H9 (cell line): ENCODE measurements around the gene ASXL3. TPM values are rescaled to one million over a fixed set of nuclear protein-coding genes. Genes with fewer than 3 reads are reported as not detected.

Source experiments
- DNase-seq: peaks from one replicate; pipeline ENCODE4 v3.0.0-alpha.2; 2017
- H2AFZ ChIP-seq: one replicate; pipeline ENCODE4 v1.6.1; 2013; ENCODE audit warnings: mild to moderate bottlenecking, low read length, control low read depth, moderate library complexity
- H2AK5ac ChIP-seq: 2 replicates; pipeline ENCODE4 v1.6.1; 2013; ENCODE audit warnings: low read length, control low read depth, mixed read lengths; ENCODE audit not compliant: insufficient read length
- H2BK120ac ChIP-seq: one replicate; pipeline ENCODE4 v1.6.1; 2013; ENCODE audit warnings: low read depth, mild to moderate bottlenecking, low read length, control low read depth, inconsistent platforms; ENCODE audit not compliant: poor library complexity, severe bottlenecking
- H2BK12ac ChIP-seq: 2 replicates; pipeline ENCODE4 v1.6.1; 2013; ENCODE audit warnings: low read length, control low read depth, mixed read lengths, low read depth; ENCODE audit not compliant: insufficient read length
- H2BK15ac ChIP-seq: 2 replicates; pipeline ENCODE4 v1.6.1; 2013; ENCODE audit warnings: low read depth, low read length, control low read depth
- H2BK20ac ChIP-seq: one replicate; pipeline ENCODE4 v1.6.1; 2013; ENCODE audit warnings: low read depth, mild to moderate bottlenecking, low read length, control low read depth, inconsistent platforms; ENCODE audit not compliant: poor library complexity, severe bottlenecking
- H2BK5ac ChIP-seq: 2 replicates; pipeline ENCODE4 v1.6.1; 2013; ENCODE audit warnings: low read length, control low read depth, mixed read lengths; ENCODE audit not compliant: insufficient read length
- H3K14ac ChIP-seq: 2 replicates; pipeline ENCODE4 v1.6.1; 2013; ENCODE audit warnings: low read length, control low read depth; ENCODE audit not compliant: insufficient read depth
- H3K18ac ChIP-seq: 2 replicates; pipeline ENCODE4 v1.6.1; 2013; ENCODE audit warnings: low read depth, mild to moderate bottlenecking, mixed read lengths, low read length, control low read depth; ENCODE audit not compliant: insufficient read length
- H3K23ac ChIP-seq: 2 replicates; pipeline ENCODE4 v1.6.1; 2013; ENCODE audit warnings: low read length, control low read depth, mixed read lengths, low read depth; ENCODE audit not compliant: insufficient read length
- H3K23me2 ChIP-seq: 2 replicates; pipeline ENCODE4 v1.6.1; 2013; ENCODE audit warnings: low read depth, mild to moderate bottlenecking, mixed read lengths, low read length, control low read depth; ENCODE audit not compliant: insufficient read length, poor library complexity, severe bottlenecking
- H3K27ac ChIP-seq: 2 replicates; pipeline ENCODE4 v1.5.1; 2013; ENCODE audit warnings: low read length, control low read depth, mixed read lengths, low read depth; ENCODE audit not compliant: insufficient read length
- H3K27me3 ChIP-seq: 2 replicates; pipeline ENCODE4 v1.6.1; 2013; ENCODE audit warnings: low read length, control low read depth, inconsistent platforms; ENCODE audit not compliant: insufficient read depth
- H3K4ac ChIP-seq: 2 replicates; pipeline ENCODE4 v1.6.1; 2013; ENCODE audit warnings: low read depth, mild to moderate bottlenecking, control low read depth, inconsistent platforms, low read length, moderate library complexity
- H3K4me1 ChIP-seq: 2 replicates; pipeline ENCODE4 v1.6.1; 2013; ENCODE audit warnings: low read length, control low read depth, inconsistent platforms; ENCODE audit not compliant: insufficient read depth
- H3K4me2 ChIP-seq: 2 replicates; pipeline ENCODE4 v1.6.1; 2013; ENCODE audit warnings: low read length, control low read depth, mixed read lengths; ENCODE audit not compliant: insufficient read length, insufficient read depth
- H3K56ac ChIP-seq: 2 replicates; pipeline ENCODE4 v1.6.1; 2013; ENCODE audit warnings: low read depth, mild to moderate bottlenecking, mixed read lengths, low read length, control low read depth; ENCODE audit not compliant: insufficient read length
- H3K79me1 ChIP-seq: 2 replicates; pipeline ENCODE4 v1.6.1; 2013; ENCODE audit warnings: low read depth, mild to moderate bottlenecking, moderate library complexity, low read length, control low read depth, inconsistent platforms; ENCODE audit not compliant: insufficient read depth, poor library complexity, severe bottlenecking
- H3K79me2 ChIP-seq: 2 replicates; pipeline ENCODE4 v1.6.1; 2013; ENCODE audit warnings: low read length, control low read depth, inconsistent platforms; ENCODE audit not compliant: insufficient read depth
- H3K9ac ChIP-seq: 2 replicates; pipeline ENCODE4 v1.6.1; 2013; ENCODE audit warnings: low read length, control low read depth, mixed read lengths; ENCODE audit not compliant: insufficient read length; ENCODE audit errors: extremely low read depth
- H3K9me3 ChIP-seq: one replicate; pipeline ENCODE4 v1.6.1; 2013; ENCODE audit warnings: low read depth, low read length, inconsistent platforms; ENCODE audit not compliant: control insufficient read depth
- H3T11ph ChIP-seq: one replicate; pipeline ENCODE4 v1.6.1; 2013; ENCODE audit warnings: mild to moderate bottlenecking, low read length, control low read depth, inconsistent platforms
- H4K20me1 ChIP-seq: one replicate; pipeline ENCODE4 v1.6.1; 2013; ENCODE audit not compliant: control insufficient read depth, insufficient read length, insufficient read depth
- H4K5ac ChIP-seq: 2 replicates; pipeline ENCODE4 v1.6.1; 2013; ENCODE audit warnings: low read depth, mild to moderate bottlenecking, mixed read lengths, low read length, control low read depth; ENCODE audit not compliant: insufficient read length
- H4K8ac ChIP-seq: replicated peaks from 2 replicates; pipeline ENCODE4 v1.6.1; 2013; ENCODE audit warnings: low read length, control low read depth, mixed read lengths, low read depth; ENCODE audit not compliant: insufficient read length
- H4K91ac ChIP-seq: 2 replicates; pipeline ENCODE4 v1.6.1; 2013; ENCODE audit warnings: low read depth, mild to moderate bottlenecking, moderate library complexity, mixed read lengths, low read length, control low read depth; ENCODE audit not compliant: insufficient read length
- H3K27ac Mint-ChIP-seq, 3 experiments: 2 replicates in 2 of 3; 3 replicates in 1 of 3; pipeline ENCODE4 v1.8.0; 2020 to 2021; ENCODE audit warnings: mixed read lengths in 3 of 3, mild to moderate bottlenecking in 1 of 3, moderate library complexity in 1 of 3
- H3K27me3 Mint-ChIP-seq: 2 replicates; pipeline ENCODE4 v1.8.0; 2021; ENCODE audit warnings: low read depth, mild to moderate bottlenecking, moderate library complexity, mixed read lengths
- H3K36me3 Mint-ChIP-seq, 3 experiments: 2 replicates in 2 of 3; 3 replicates in 1 of 3; pipeline ENCODE4 v1.8.0; 2020 to 2021; ENCODE audit warnings: low read depth in 3 of 3, mixed read lengths in 3 of 3; ENCODE audit not compliant: insufficient read depth in 1 of 3
- H3K4me1 Mint-ChIP-seq, 2 experiments: 2 replicates each; pipeline ENCODE4 v1.8.0; 2020; ENCODE audit warnings: mixed read lengths in 2 of 2
- H3K4me3 Mint-ChIP-seq, 2 experiments: 2 replicates in 1 of 2; 3 replicates in 1 of 2; pipeline ENCODE4 v1.8.0; 2020 to 2021; ENCODE audit warnings: mild to moderate bottlenecking in 2 of 2, mixed read lengths in 2 of 2, moderate library complexity in 1 of 2
- H3K9me3 Mint-ChIP-seq, 2 experiments: 2 replicates in 1 of 2; 3 replicates in 1 of 2; pipeline ENCODE4 v1.8.0; 2020; ENCODE audit warnings: mild to moderate bottlenecking in 2 of 2, mixed read lengths in 2 of 2, moderate library complexity in 1 of 2
- WGBS: extraction: QIAGEN DNeasy Blood & Tissue Kit; methylation state at CpG from one replicate; pipeline ENCODE4 v1.1.7; 2013; ENCODE audit warnings: missing lambda C conversion rate, low lambda C conversion rate, mixed read lengths; ENCODE audit not compliant: insufficient read length; ENCODE audit errors: extremely low coverage; 5-methylcytosine and 5-hydroxymethylcytosine counted together
- total RNA-seq: library from RNA; stranded (reverse); gene quantifications from 2 replicates; pipeline ENCODE4 v1.2.1, GENCODE V29; 2021
- TF ChIP-seq, protein P1 (sequence below): fragments of 200-600 bp; sonication (generic); conservative IDR thresholded peaks from 3 replicates; pipeline ENCODE4 v1.8.0; 2021; ENCODE audit warnings: antibody characterized with exemption, mild to moderate bottlenecking

The ASXL3 gene
- total RNA-seq, 1 experiment from 2014 or later, result 0.35 TPM

DNA sequence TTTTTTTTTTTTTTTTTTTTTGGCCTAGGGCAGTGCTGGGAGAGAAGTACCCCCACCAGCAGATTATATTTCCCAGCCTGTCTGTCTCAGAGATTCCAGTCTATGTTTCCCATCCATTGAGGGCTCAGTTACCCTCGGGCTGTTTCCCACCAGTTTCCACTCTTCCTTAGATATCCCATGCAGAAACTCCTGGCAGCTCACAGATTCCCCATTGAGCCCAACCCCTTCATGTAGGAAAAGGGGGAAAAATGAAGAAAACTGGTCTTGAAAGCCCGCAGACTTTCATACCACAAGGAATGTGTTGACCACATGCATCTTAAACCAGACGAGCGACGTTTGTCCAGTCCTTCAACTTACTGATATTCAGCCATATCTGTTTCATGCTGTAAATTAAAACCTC, 15.2 kb downstream of the ASXL3 start:
- Histone ChIP-seq H2AK5ac (no peak overlapping the region), H2AFZ (no peak overlapping the region), H3K27me3 (no peaks in the 10 kb centered on the region), H4K20me1 (no peaks in the 10 kb centered on the region), H2BK12ac (no peak overlapping the region), H4K8ac (no peak overlapping the region), H2BK5ac (no peak overlapping the region), H4K5ac (no peak overlapping the region), H3K14ac (no peak overlapping the region), H3K79me1 (no peaks in the 10 kb centered on the region), H3K4me2 (no peak overlapping the region), H3K79me2 (no peaks in the 10 kb centered on the region), H2BK120ac (no peak overlapping the region), H3T11ph (no peak overlapping the region), H4K91ac (no peak overlapping the region), H3K18ac (no peak overlapping the region), H3K4me1 (no peaks in the 10 kb centered on the region), H3K27ac (no peak overlapping the region), H3K23me2 (no peaks in the 10 kb centered on the region), H3K23ac (no peak overlapping the region), H2BK20ac (no peak overlapping the region), H3K4ac (no peak overlapping the region), H3K9ac (no peak overlapping the region), H3K56ac (no peak overlapping the region), H3K9me3 (no peaks in the 10 kb centered on the region), H2BK15ac (no peak overlapping the region)
- Mint-ChIP-seq H3K27ac (no peak overlapping the region), H3K9me3 (peaks cover 0 to 5% of the 10 kb centered on the region in 2 experiments; a peak in 2 of 5 replicates), H3K4me1 (peaks cover 19 to 21% of the 10 kb centered on the region in 2 experiments), H3K4me3 (no peak overlapping the region), H3K36me3 (peaks cover 0 to 2% (median 0%) of the 10 kb centered on the region in 3 experiments; a peak in 2 of 7 replicates), H3K27me3 (no peaks in the 10 kb centered on the region)
- DNase-seq, result no peak
- WGBS, result no CpG with 5 or more reads among the region's 5 CpGs
- TF ChIP-seq, protein P1, sequence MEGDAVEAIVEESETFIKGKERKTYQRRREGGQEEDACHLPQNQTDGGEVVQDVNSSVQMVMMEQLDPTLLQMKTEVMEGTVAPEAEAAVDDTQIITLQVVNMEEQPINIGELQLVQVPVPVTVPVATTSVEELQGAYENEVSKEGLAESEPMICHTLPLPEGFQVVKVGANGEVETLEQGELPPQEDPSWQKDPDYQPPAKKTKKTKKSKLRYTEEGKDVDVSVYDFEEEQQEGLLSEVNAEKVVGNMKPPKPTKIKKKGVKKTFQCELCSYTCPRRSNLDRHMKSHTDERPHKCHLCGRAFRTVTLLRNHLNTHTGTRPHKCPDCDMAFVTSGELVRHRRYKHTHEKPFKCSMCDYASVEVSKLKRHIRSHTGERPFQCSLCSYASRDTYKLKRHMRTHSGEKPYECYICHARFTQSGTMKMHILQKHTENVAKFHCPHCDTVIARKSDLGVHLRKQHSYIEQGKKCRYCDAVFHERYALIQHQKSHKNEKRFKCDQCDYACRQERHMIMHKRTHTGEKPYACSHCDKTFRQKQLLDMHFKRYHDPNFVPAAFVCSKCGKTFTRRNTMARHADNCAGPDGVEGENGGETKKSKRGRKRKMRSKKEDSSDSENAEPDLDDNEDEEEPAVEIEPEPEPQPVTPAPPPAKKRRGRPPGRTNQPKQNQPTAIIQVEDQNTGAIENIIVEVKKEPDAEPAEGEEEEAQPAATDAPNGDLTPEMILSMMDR, result no peak
